ENCODE data around the gene NXPH3.

GRCh38 chr17:49571764-49572163 lies 3.9 kb upstream of the NXPH3 start:
- TF ChIP-seq POLR2AphosphoS5 (IDR thresholded peaks at IDR 0.05; ENCODE audit: low read depth, low read length) (no peak), POLR2A (IDR thresholded peaks at IDR 0.05; ENCODE audit: borderline replicate concordance, extremely low read depth, insufficient read depth, insufficient read length) (no peak), ZBTB33 (IDR thresholded peaks at IDR 0.05; ENCODE audit: extremely low read depth, insufficient replicate concordance, low read length) (no peak), YY1 (IDR thresholded peaks at IDR 0.05; ENCODE audit: extremely low read depth, insufficient replicate concordance, low read depth, low read length) (no peak), CTCF (IDR thresholded peaks at IDR 0.05 in 2 of 3, conservative IDR thresholded peaks at IDR 0.05 in 1 of 3; ENCODE audit: borderline replicate concordance in 1 of 3, insufficient read depth in 1 of 3, low read depth in 2 of 3, low read length in 2 of 3) (no peak)

Data from HCT116 (cell line).